Liver (tissue), 9 donors: ENCODE data around the gene NRF1. TPM values are rescaled to one million over a fixed set of nuclear protein-coding genes. Genes with fewer than 3 reads are reported as not detected.
"Not testable (repeated sequence)": the region's sequence is repeated elsewhere in the genome, so short reads cannot be mapped to it uniquely, and the experiment has no call there.

Experiments used
- DNase-seq: peaks from one replicate; pipeline ENCODE4 v3.0.0-alpha.2; 2017; ENCODE audit warnings: low spot score
- H3K27ac ChIP-seq, 2 donors: one replicate each; pipeline ENCODE4 v1.7.0; 2013; ENCODE audit warnings: inconsistent platforms in 2 of 2, low read length in 2 of 2, control low read depth in 1 of 2, low read depth in 1 of 2, mild to moderate bottlenecking in 1 of 2
- H3K27me3 ChIP-seq, 4 donors: one replicate each; pipeline versions ENCODE4 v1.6.1 to v1.7.0; 2013; ENCODE audit warnings: low read length in 3 of 4, inconsistent platforms in 1 of 4, mild to moderate bottlenecking in 1 of 4, moderate library complexity in 1 of 4; ENCODE audit not compliant: control insufficient read depth in 4 of 4, insufficient read depth in 4 of 4
- H3K36me3 ChIP-seq, 4 donors: one replicate each; pipeline versions ENCODE4 v1.6.1 to v1.7.0; 2013; ENCODE audit warnings: low read length in 3 of 4, mild to moderate bottlenecking in 3 of 4, low read depth in 1 of 4, moderate library complexity in 1 of 4; ENCODE audit not compliant: control insufficient read depth in 4 of 4, insufficient read depth in 3 of 4
- H3K4me1 ChIP-seq, 4 donors: one replicate each; pipeline versions ENCODE4 v1.6.1 to v1.7.0; 2013; ENCODE audit warnings: low read length in 3 of 4, mild to moderate bottlenecking in 3 of 4, moderate library complexity in 1 of 4; ENCODE audit not compliant: control insufficient read depth in 4 of 4, insufficient read depth in 4 of 4
- H3K4me3 ChIP-seq, 3 donors: one replicate each; pipeline versions ENCODE4 v1.6.1 to v1.7.0; 2013; ENCODE audit warnings: low read length in 3 of 3, control low read depth in 1 of 3, low read depth in 1 of 3, mild to moderate bottlenecking in 1 of 3
- H3K9ac ChIP-seq, 2 donors: one replicate each; pipeline ENCODE4 v1.7.0; 2013; ENCODE audit warnings: low read length in 2 of 2, mild to moderate bottlenecking in 2 of 2, moderate library complexity in 2 of 2, control low read depth in 1 of 2, low read depth in 1 of 2
- H3K9me3 ChIP-seq, 4 donors: one replicate each; pipeline versions ENCODE4 v1.6.1 to v1.7.0; 2013; ENCODE audit warnings: low read length in 3 of 4; ENCODE audit not compliant: control insufficient read depth in 4 of 4
- ATF3 ChIP-seq: IDR thresholded peaks from 2 replicates; pipeline ENCODE4 v1.6.1; 2016; ENCODE audit warnings: antibody characterized with exemption
- CTCF ChIP-seq: fragments of 150-350 bp; IDR thresholded peaks from 2 replicates; pipeline ENCODE4 v1.5.1; 2017; ENCODE audit warnings: improper control_type of control experiment, low read depth, low read length; ENCODE audit not compliant: missing input control
- FOXA2 ChIP-seq: IDR thresholded peaks from 2 replicates; pipeline ENCODE4 v1.6.1; 2016; ENCODE audit warnings: antibody characterized with exemption
- GABPA ChIP-seq, 2 donors: IDR thresholded peaks in 1 of 2; conservative IDR thresholded peaks in 1 of 2; 2 replicates each; pipeline ENCODE4 v1.6.1; 2016; ENCODE audit warnings: antibody characterized with exemption in 2 of 2, mild to moderate bottlenecking in 1 of 2, moderate library complexity in 1 of 2
- HNF4A ChIP-seq, 2 donors: conservative IDR thresholded peaks; 2 replicates each; pipeline ENCODE4 v1.6.1; 2016; ENCODE audit warnings: antibody characterized with exemption in 2 of 2, mild to moderate bottlenecking in 2 of 2
- HNF4G ChIP-seq: IDR thresholded peaks from 2 replicates; pipeline ENCODE4 v1.6.1; 2016; ENCODE audit warnings: antibody characterized with exemption
- MAX ChIP-seq: IDR thresholded peaks from 2 replicates; pipeline ENCODE4 v1.6.1; 2016; ENCODE audit warnings: antibody characterized with exemption
- NR2F2 ChIP-seq: IDR thresholded peaks from 2 replicates; pipeline ENCODE4 v1.6.1; 2016; ENCODE audit warnings: antibody characterized with exemption
- RAD21 ChIP-seq, 2 donors: IDR thresholded peaks; 2 replicates each; pipeline ENCODE4 v1.6.1; 2016; ENCODE audit warnings: antibody characterized with exemption in 2 of 2, mild to moderate bottlenecking in 2 of 2
- REST ChIP-seq: IDR thresholded peaks from 2 replicates; pipeline ENCODE4 v1.6.1; 2016; ENCODE audit warnings: antibody characterized with exemption, mild to moderate bottlenecking
- RXRA ChIP-seq, 2 donors: IDR thresholded peaks; 2 replicates each; pipeline ENCODE4 v1.6.1; 2017 to 2018; ENCODE audit warnings: antibody characterized with exemption in 2 of 2, mild to moderate bottlenecking in 1 of 2
- YY1 ChIP-seq: IDR thresholded peaks from 2 replicates; pipeline ENCODE4 v1.6.1; 2016; ENCODE audit warnings: antibody characterized with exemption, mild to moderate bottlenecking
- ZBTB33 ChIP-seq: IDR thresholded peaks from 2 replicates; pipeline ENCODE4 v1.6.1; 2016; ENCODE audit warnings: antibody characterized with exemption
- WGBS: extraction: QIAGEN DNeasy Blood & Tissue Kit; methylation state at CpG from one replicate; pipeline ENCODE4 v1.1.7; 2013; 5-methylcytosine and 5-hydroxymethylcytosine counted together
- polyA plus RNA-seq, 2 donors: library from polyadenylated mRNA; stranded (reverse) in 1 of 2; unstranded in 1 of 2; fragments of 200-250 nt in 1 of 2; fragments of >200 nt in 1 of 2; fragmentation: Nextera tagmentation in 1 of 2; extraction: Ambion mirVana in 1 of 2; gene quantifications; one replicate each; pipeline versions ENCODE4 v1.2.1 to v1.2.3, GENCODE V29; 2013 to 2015
- total RNA-seq, 2 donors: library from RNA; depleted of rRNA; stranded (reverse); fragments of >200 nt; gene quantifications; one replicate each; pipeline ENCODE4 v1.2.3, GENCODE V29; 2014
- donor health status: healthy.
- donor health status: healthy.
- donor health status: healthy.
- donor health status: healthy.
- donor health status: healthy.

NRF1 gene
- total and polyA plus RNA-seq, 4 donors, result 1.3 to 14.8 (median 5.3) TPM

- TF ChIP-seq GABPA (IDR thresholded peaks at IDR 0.05 in 1 of 2, conservative IDR thresholded peaks at IDR 0.05 in 1 of 2) (no peak), RAD21 (IDR thresholded peaks at IDR 0.05) (no peak), RXRA (IDR thresholded peaks at IDR 0.05) (no peak), YY1 (no peak), CTCF (no peak), MAX (no peak)
Observed at GRCh38 chr7:129661645-129662182, 50.2 kb downstream of the NRF1 start (continued).

- not testable (repeated sequence) for H3K4me1 ChIP-seq, H3K27ac ChIP-seq, DNase-seq, H3K27me3 ChIP-seq, H3K4me3 ChIP-seq, H3K9ac ChIP-seq, H3K9me3 ChIP-seq
- 98% methylated on average over 32 of the region's 32 CpGs for WGBS
- H3K36me3 ChIP-seq, result peaks cover 3 to 12% (median 9%) of the 10 kb centered on the region in 4 donors
Observed at GRCh38 chr7:129663240-129663639, 51.7 kb downstream of the NRF1 start.

- Histone ChIP-seq H3K4me1 (no peaks in the 10 kb centered on the region), H3K4me3 (no peak overlapping the region), H3K27ac (no peak overlapping the region), H3K9ac (no peak overlapping the region), H3K9me3 (peaks cover 0 to 7% (median 0%) of the 10 kb centered on the region in 4 donors), H3K27me3 (no peaks in the 10 kb centered on the region), H3K36me3 (peaks cover 3 to 9% (median 5%) of the 10 kb centered on the region in 4 donors)
- TF ChIP-seq FOXA2 (no peak), CTCF (peak; percentile 46), NR2F2 (no peak), RAD21 (IDR thresholded peaks at IDR 0.05) (peak; percentile 81), RXRA (IDR thresholded peaks at IDR 0.05) (no peak), HNF4A (conservative IDR thresholded peaks at IDR 0.05) (no peak), ATF3 (no peak), YY1 (no peak), REST (no peak), HNF4G (no peak), ZBTB33 (no peak)
- no peak for DNase-seq
- WGBS, result 92% methylated on average over 5 of the region's 5 CpGs
Observed at GRCh38 chr7:129664029-129665012, 52.8 kb downstream of the NRF1 start.
